Stimulated activated CD4-positive, alpha-beta T cell treated with anti-CD3 and anti-CD28 coated beads, TNF-alpha, amount 100 ng/mL, for 4 hours (primary cell): Measurements from ENCODE around the gene CNTNAP5.

Experiments used
- DNase-seq, 3 experiments: peaks; one replicate each; pipeline ENCODE4 v3.0.0-alpha.2; 2020; ENCODE audit warnings: low read depth in 3 of 3

Gene CNTNAP5

DNA sequence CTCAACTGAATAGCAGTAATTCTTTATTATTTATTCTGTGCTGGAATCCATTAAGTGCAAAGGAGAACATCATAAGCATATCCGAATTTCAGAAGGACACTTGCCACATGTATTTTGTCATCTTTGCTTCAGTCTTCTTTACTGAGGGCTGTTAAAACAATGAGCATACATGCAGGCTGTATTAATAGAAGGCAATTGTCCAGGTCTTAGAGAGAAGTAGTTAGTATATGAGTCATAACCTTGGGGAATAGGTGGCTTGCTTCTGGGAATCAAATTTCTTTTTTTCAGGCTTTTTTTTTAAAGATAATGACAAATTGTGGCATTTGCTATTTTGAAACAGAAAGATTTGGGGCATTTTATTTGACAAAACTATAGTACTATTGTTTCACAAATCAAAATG lies 773.5 kb downstream of the CNTNAP5 start:
- DNase-seq: no peak

- no peak for DNase-seq
These were observed 779.2 kb downstream of the CNTNAP5 start for GRCh38 chr2:124804014-124804940.

DNA sequence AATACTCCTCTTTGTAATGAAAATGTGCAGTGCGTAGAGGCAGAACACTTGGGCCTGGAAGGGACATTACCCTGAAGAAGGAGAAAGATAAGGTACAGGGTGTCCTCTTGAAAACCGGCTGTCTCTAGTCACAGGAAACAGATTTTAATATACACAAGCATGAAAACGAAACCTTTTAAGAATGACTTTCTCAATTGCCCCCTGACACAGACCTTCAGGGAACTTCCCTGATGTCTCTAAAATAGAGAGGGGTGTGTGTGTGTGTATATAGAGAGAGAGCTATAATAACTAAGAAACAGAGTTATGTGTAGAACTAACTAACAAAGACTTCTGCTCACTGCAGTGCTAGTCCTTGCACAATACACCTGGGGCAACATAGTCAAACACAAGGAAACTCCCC lies 780.0 kb downstream of the CNTNAP5 start:
- no peak for DNase-seq

GRCh38 chr2:124810132-124810531 lies 785.0 kb downstream of the CNTNAP5 start:
- DNase-seq: no peak

- no peak for DNase-seq
These were observed 790.1 kb downstream of the CNTNAP5 start for GRCh38 chr2:124814968-124815745.

DNA sequence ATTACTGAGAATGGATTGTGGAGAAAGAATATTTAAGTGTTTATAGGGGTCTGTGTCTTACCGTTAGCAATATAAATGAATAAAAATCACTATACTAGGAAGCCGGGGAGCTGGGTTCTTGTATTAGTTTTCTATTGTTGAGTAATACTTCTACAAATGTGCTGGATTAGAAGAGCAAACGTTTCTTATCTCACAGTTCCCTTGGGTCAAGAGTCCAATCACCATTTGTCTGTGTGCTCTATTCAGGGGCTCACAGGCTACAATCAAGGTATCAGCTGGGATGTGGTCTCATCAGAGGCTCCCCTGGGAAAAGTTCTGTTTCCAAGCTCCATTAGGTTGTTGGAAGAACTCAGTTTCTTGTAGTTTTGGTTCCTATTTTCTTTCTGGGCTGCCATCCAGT lies 790.9 kb downstream of the CNTNAP5 start:
- DNase-seq: no peak

- no peak for DNase-seq
These were observed 797.4 kb downstream of the CNTNAP5 start for GRCh38 chr2:124822516-124822915.

GRCh38 chr2:124824441-124824840 lies 799.4 kb downstream of the CNTNAP5 start:
- DNase-seq: no peak

- DNase-seq: no peak
These were observed 807.4 kb downstream of the CNTNAP5 start for GRCh38 chr2:124832521-124832920.

- no peak for DNase-seq
These were observed 809.2 kb downstream of the CNTNAP5 start for GRCh38 chr2:124834331-124834730.

- DNase-seq: no peak
These were observed 810.2 kb downstream of the CNTNAP5 start for GRCh38 chr2:124835331-124835730.

DNA sequence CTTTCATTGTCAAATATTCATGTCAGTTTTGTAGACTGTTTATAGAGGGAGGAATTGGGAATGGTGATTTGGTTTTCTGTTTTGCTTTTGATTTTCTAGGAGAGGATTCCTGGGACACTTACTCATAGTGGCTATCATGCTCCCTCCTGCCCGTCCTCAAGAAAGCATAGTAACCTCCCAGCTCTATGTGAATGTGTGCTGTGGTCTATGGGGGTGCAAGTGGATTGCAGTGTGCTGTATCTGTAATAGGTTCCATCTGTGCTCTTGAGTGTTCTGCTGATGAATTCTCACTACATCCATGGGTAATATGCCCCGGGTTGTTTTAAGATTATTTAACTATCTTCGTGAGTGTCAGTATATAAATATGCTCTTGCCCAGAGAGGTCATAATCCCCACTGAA lies 811.3 kb downstream of the CNTNAP5 start:
- DNase-seq: no peak

DNA sequence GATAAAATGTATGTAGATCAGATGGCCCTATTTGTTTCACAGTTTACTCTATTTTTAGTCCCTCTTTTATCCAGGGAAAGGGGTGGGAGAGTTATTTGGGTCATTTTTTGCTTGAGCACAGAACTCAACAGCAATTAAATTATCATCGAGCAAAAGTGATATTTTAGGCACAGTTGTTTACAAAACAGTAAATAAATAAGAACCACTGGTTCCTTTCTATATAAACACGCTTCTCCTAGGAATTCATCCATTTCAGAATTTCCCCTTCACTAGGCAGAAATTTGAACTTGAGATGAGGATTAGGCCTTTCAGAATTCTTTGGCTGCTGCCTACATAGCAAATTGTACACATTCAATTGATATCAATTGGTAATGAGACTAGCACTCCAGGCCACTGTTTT lies 812.4 kb downstream of the CNTNAP5 start:
- DNase-seq: no peak

GRCh38 chr2:124838406-124838805 lies 813.3 kb downstream of the CNTNAP5 start:
- no peak for DNase-seq

GRCh38 chr2:124867247-124867646 lies 842.2 kb downstream of the CNTNAP5 start:
- DNase-seq: no peak

- no peak for DNase-seq
These were observed 849.1 kb downstream of the CNTNAP5 start for GRCh38 chr2:124874219-124874618.

DNA sequence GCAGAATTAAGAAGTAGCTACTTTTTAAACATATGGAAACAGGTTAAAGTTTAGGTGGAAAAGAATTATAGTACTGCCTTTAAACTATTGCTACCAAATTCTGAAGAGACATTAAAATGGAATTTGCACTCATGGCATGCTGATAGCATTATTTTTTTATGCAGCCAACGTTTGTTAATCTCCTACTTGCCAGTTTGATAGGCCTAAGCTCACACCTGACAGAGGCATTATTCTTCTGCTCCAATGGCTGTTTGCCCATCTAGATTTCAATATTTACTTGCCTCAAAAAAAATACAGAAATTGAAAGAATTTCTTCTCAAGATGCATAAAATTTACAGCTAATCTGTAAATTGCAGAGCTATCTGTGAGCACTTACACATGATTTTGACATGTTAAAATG lies 849.6 kb downstream of the CNTNAP5 start:
- DNase-seq: no peak

DNA sequence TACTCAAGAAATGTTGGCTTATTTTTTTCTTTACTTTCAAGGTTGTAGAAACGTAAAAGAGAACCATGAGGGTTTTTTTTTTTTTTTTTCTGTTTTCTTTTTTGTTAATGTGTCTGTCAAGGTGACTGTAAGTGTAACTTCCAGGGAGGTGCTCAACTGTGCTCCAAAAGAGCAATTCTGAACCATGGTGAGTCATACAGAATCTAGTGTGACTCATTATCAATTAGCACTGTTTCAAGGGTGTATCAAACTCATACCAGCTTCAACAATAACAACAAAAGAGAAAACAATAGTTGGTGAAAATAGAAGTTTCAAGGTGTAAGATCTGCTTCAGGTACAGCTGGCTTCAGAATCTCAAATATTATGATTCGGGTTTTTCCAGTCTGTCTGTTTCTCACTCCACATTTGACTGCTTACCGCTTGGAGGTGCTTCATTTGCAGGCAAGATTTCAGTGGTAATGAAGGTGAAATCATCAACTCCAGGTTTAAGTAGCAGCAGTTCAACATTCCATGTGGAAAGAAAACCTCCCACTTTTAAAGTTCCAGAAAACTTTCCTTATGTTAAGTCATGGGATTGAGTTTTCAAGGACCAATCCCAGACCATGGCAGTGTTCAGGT lies 850.6 kb downstream of the CNTNAP5 start:
- DNase-seq: no peak

DNA sequence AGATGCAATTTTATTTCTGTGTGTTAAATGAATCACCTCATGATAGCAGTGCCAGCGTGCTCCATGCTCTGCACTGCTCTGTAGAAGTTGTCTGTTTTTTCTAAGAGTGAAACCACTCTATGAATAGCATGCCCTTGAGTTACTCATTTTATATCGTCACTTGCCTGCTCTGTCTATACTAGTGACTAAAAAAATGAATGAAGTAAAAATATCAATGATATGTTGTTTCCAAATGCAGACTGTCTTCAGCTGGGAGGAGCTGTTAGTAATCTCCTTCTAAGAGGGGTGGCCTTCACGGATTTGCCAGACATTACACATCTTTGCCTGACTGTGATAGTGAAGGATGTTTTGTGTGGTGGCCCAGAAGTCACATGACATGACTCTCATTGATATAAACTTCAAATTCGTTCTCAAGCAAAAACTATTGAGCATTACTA lies 852.1 kb downstream of the CNTNAP5 start:
- DNase-seq: no peak

- DNase-seq: no peak
These were observed 854.6 kb downstream of the CNTNAP5 start for GRCh38 chr2:124879640-124880039.

DNA sequence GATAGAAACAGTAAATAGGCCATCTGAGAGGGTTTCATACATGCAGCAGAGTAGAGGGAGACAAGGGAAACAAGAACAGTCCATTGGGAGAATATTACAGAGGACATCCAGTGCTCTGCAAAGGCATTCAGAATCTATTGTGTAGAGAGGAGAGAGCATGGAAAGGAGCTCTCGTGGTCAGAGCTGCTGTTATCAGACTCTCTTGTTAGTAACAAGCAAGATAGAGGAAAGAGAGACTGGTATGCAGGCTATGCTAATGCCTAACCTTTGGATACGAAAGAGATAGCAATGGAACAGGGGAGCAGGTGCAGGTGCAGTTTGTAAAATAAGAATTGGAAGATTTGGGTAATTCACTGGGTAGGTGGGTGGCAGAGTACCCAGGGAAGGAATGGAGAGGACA lies 855.9 kb downstream of the CNTNAP5 start:
- no peak for DNase-seq

DNA sequence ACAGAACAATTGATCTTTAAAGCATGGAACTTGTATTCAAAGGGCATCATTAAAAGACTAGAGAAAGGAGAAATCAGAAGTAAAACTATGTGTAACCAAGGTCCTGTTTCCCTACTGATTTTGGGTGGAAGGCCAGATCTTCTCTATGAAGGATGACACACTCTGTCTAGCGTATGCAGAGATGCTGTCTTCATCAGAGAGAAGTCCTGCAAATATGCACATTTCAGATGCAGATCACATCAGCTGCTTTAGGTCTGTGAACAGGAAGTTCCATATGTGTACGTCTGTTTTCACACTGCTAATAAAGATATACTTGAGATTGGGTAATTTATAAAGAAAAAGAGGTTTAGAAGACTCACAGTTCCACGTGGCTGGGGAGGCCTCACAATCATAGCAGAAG lies 857.3 kb downstream of the CNTNAP5 start:
- DNase-seq: no peak
